Mucosa of descending colon (tissue), 3 donors: ENCODE measurements around the gene CAST. TPM values are rescaled to one million over a fixed set of nuclear protein-coding genes. Genes with fewer than 3 reads are reported as not detected.

Source experiments
- ATAC-seq: fragments of 200-7000 bp; cut with Tn5 transposase; one replicate; pipeline ENCODE4 v1.9.1; 2020; ENCODE audit warnings: mild to moderate bottlenecking, moderate library complexity
- DNase-seq, 3 donors: peaks; one replicate each; pipeline ENCODE4 v3.0.0-alpha.2; 2020
- H3K36me3 ChIP-seq: fragments of 200-600 bp; one replicate; pipeline ENCODE4 v1.8.0; 2021; ENCODE audit warnings: low read depth, mild to moderate bottlenecking
- H3K4me1 ChIP-seq: fragments of 200-600 bp; one replicate; pipeline ENCODE4 v1.8.0; 2021; ENCODE audit warnings: low read depth, mild to moderate bottlenecking
- H3K4me3 ChIP-seq: fragments of 200-600 bp; one replicate; pipeline ENCODE4 v1.8.0; 2021; ENCODE audit warnings: mild to moderate bottlenecking
- H3K9me3 ChIP-seq: fragments of 200-600 bp; one replicate; pipeline ENCODE4 v1.8.0; 2021; ENCODE audit warnings: mild to moderate bottlenecking
- CTCF ChIP-seq: fragments of 200-600 bp; IDR thresholded peaks from one replicate; pipeline ENCODE4 v1.8.0; 2022; ENCODE audit warnings: antibody characterized with exemption, mild to moderate bottlenecking
- intact Hi-C, 2 donors: fragments of 100-400 bp; cut with DNase I in 1 of 2; cut with micrococcal nuclease in 1 of 2; formaldehyde crosslinking; loops; one replicate each; pipeline versions ENCODE4 v1.11.0 to v1.11.1; 2022; cut with DNase I, micrococcal nuclease
- total RNA-seq, 3 donors: library from RNA; stranded (reverse); fragmentation: NEBNext Ultra II Directional in 2 of 3; extraction: Animal tissue kit (Norgen Biotek cat#: 25700) in 2 of 3; gene quantifications; one replicate each; pipeline versions ENCODE4 v1.2.1 to v1.2.4, GENCODE V29; 2021 to 2023
- donor health status: DM: no; HTN: no; CAD: no; lungs with moderate emphysema.
- donor health status: DM: no; HTN: no; CAD: no.
- donor health status: DM: no; HTN: yes; CAD: no.

Gene CAST
- total RNA-seq, 3 donors from 2014 or later: 348 to 433 (median 372) TPM

DNA sequence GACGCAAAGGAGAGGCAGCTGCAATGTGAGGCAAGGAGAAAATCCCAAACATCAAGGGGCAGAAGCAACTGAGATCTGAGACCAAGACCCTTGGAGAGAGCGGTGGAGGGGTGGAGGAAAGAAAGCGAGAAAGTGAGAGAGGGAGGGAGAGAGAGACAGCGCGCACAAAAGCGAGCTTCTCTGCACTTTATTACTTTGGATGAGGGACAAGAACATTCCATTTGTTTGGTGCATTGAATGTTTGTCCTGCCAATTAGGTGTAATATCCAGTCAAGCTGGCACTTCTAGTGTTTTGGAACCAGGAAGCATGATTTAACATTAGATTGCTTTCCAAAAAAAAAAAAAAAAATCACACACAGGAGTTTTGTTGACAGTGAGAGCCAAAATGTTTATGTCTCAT is 1.4 kb downstream of the CAST start:
- Histone ChIP-seq H3K36me3 (no peaks in the 10 kb centered on the region), H3K9me3 (no peaks in the 10 kb centered on the region), H3K4me3 (peak overlapping the region; percentile 79), H3K4me1 (peaks cover 35% of the 10 kb centered on the region)
- no peak for TF ChIP-seq CTCF
- DNase-seq: no peak
- intact Hi-C loops: no loop called here
- ATAC-seq: no peak

DNA sequence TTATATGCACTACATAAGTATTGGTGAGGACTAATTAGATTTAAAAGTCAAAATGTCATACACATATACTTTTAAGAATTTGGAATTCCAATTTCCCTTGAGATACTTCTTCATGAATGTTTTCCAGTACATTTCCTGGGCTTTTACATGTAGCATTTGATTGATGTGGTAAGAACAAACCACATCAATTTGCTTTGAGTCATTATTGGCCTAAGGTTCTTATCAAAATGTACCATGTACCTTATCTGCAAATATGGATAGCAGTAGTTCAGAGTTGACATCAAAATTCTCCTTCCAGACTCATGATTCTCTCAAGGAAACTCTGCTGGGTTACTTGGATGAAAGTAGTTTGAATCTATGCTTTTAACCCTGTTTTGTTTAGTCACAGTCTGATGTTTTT is 2.5 kb downstream of the CAST start:
- ATAC-seq: no peak
- no peak for TF ChIP-seq CTCF
- Histone ChIP-seq H3K9me3 (no peaks in the 10 kb centered on the region), H3K36me3 (no peaks in the 10 kb centered on the region), H3K4me3 (no peak overlapping the region), H3K4me1 (peaks cover 39% of the 10 kb centered on the region)
- no peak for DNase-seq
- intact Hi-C loops: no loop called here

- ATAC-seq (peak; percentile 85), DNase-seq (peak; percentile 71 to 72 (median 72))
- no peaks in the 10 kb centered on the region for H3K9me3 ChIP-seq
- no peaks in the 10 kb centered on the region for H3K36me3 ChIP-seq
- intact Hi-C loops: no loop called here
- no peak for TF ChIP-seq CTCF
- no peak overlapping the region for H3K4me3 ChIP-seq
- peaks cover 43% of the 10 kb centered on the region for H3K4me1 ChIP-seq
These were observed 6.5 kb downstream of the CAST start for GRCh38 chr5:96668725-96669124.

DNA sequence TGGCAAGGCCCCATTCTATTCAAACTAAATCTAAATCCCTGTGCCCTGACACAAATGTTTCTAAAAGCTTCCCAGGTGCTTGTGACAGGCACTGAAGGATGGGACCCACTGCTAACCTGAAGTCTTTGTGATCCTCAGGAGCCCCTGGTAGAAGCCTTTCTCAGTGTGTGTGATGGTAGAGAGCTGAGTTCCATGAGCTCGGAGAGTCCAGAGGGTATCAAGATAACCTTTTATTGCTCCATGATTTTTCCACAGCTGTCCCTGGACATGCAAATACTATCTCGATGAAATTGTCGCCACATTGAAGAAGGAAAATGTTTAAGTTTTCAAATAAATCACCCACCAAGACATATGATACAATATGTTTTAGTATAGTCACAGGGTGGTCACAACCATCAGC is 7.7 kb downstream of the CAST start:
- ATAC-seq (peak; percentile 43), DNase-seq (no peak)
- H3K36me3 ChIP-seq: no peaks in the 10 kb centered on the region
- no peak for TF ChIP-seq CTCF
- intact Hi-C loops: no loop called here
- no peaks in the 10 kb centered on the region for H3K9me3 ChIP-seq
- H3K4me3 ChIP-seq: no peak overlapping the region
- H3K4me1 ChIP-seq: peaks cover 34% of the 10 kb centered on the region

- intact Hi-C loops: no loop called here
- no peaks in the 10 kb centered on the region for H3K36me3 ChIP-seq
- TF ChIP-seq CTCF: no peak
- no peaks in the 10 kb centered on the region for H3K9me3 ChIP-seq
- DNase-seq (no peak), ATAC-seq (no peak)
- no peak overlapping the region for H3K4me3 ChIP-seq
- peaks cover 23% of the 10 kb centered on the region for H3K4me1 ChIP-seq
These were observed 9.3 kb downstream of the CAST start for GRCh38 chr5:96671441-96671840.

DNA sequence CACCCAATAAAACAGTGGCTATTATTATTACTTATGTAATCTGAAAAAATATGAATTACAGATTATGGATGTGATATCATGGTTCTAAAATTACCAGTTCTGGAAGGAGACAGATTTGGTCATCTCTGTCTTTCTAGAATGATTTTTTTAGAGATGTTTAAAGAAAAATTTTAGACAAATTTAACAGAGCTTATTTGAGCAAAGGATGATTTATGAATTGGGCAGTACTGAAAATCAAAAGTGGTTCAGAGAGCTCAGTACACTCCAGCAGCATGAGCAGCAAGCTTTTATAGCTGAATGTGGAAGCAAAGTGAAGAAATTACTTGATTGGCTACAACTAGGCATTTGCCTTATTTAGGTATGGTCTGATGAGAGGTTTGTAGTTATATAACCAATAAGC is 11.0 kb downstream of the CAST start:
- DNase-seq (no peak), ATAC-seq (no peak)
- Histone ChIP-seq H3K4me1 (peaks cover 36% of the 10 kb centered on the region), H3K36me3 (no peaks in the 10 kb centered on the region), H3K4me3 (no peak overlapping the region), H3K9me3 (no peaks in the 10 kb centered on the region)
- TF ChIP-seq CTCF: no peak
- intact Hi-C loops: no loop called here
